T-helper 1 cell treated with Interleukin-12 subunit alpha and Interleukin-12 subunit beta and Interleukin-4 antibody, amounts not matched to agents 30 ng/mL and 1 ng/mL, for 36 hours (primary cell): Measurements from ENCODE around the gene MGMT. TPM values are rescaled to one million over a fixed set of nuclear protein-coding genes. Genes with fewer than 3 reads are reported as not detected.

Source experiments
- intact Hi-C: fragments of 100-400 bp; cut with micrococcal nuclease; formaldehyde crosslinking; loops from one replicate; pipeline ENCODE4 v1.15.1; 2024
- total RNA-seq: library from RNA; stranded (reverse); gene quantifications from 2 replicates; pipeline ENCODE4 v1.2.3, GENCODE V29; 2022

MGMT gene
- total RNA-seq, 1 donor from 2014 or later: 14.9 TPM

DNA sequence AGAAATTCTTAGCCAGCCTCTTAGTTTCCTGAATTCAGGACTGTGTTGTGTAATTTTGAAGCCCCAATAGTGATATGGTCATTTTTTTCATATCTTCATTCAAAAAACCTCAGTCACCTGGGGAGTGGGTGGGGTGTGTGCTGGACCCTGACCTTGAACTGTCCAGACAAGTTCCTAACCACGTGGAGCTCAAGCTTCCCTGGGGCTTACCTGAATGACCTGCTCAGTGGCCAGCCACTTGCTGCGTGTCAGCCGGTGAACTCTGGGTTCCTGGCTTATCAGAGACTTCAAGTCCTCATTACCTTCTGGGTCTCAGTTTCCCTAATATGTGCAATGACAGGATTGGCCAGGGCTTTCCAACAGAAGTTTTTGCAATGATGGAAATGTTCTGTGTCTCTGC, 27.1 kb downstream of the MGMT start:
- intact Hi-C loops: no loop called here

DNA sequence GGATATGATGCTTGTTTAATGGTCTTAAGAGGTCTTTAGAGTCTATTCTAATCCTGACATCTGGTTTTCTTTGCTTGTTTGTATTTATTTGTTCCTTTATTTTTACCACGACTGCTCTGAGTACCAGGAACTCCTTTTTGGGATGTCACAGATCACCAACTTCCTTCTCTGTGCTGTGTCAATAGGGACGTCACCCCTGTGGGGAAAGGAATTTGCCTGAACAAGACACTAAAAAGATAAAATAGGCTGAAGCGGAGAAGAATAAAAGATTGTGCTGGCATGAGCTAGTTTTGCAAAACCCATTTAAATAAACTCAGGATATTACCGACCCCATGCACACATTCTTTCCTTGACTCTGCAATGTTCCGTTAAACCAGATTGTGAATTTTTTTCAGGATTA, 27.7 kb downstream of the MGMT start:
- intact Hi-C loops: no loop called here

DNA sequence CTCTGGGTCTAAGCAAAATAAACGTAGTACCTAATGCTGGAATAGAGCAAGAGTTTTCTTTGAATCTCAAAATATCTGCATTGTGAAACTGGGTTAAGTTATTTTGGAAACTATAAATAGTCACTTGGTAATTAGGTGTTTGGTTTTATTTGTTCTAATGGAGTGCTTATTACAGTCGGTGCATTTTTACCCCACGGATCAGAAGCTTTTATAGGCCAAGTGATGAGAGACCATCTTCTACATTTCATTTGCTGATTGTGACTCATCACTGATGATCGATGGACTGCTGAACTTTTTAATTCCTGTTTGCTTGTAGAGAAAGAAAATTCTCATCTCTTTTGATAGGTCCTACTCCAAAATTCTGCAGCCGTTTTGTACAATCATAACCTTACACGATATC, 28.2 kb downstream of the MGMT start:
- intact Hi-C loops: no loop called here

DNA sequence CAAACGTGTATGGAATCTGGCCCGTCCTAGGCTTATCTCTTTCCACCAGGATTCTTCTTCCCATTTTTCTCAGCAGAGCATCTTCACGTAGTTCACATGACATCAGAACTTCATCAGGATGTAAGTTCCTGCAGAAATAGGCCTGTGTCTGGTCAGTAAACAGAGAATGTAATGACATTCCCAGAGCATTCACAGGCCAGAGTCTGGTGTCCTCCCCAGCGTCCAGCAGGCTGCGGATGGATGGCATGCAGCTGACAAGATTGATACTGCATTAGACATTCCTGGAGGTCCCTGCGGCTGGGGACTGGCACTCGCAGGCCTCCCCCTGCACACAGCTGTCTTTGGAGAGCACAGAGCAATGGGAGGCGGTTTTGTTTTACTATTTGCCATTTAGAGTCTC, 28.7 kb downstream of the MGMT start:
- intact Hi-C loops: no loop called here

DNA sequence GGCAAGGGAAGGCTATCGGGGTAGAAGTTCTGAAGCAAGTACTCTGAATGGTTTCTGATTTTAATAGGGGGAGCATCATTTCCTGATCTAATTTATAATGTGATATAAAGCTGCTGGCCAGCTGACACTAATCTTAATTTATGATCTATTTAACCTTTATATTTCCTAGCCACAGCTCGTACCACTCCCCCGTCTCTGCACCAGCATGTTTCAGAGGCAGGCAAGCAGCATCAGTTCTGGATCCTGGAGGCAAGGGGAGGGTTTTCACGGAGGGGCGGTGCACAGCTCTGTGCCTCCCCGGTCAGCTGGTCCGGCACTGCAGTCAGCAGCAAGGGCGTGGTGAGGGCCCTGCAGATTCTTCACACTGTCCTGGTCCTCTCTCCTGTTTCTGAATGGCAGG, 30.0 kb downstream of the MGMT start:
- intact Hi-C loops: no loop called here

DNA sequence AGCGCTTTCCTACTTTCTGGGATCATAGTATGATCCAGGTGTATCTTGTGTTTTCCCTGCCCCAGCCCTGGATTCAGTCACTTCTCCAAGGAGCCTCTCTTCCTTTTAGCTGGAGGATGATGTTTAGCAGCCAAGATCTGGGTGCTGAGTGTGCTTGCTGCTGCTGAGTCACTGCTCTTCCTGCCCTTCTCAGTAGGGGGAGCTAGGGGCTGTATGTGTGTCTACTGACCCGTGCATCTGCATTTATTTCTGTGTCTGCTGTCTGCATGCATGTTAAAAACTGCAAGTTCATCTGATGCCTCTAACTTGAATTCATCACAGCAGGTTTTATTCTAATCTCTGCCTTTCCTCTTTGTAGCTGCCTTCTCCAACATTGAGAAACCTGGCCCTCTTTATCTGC, 31.6 kb downstream of the MGMT start:
- intact Hi-C loops: no loop called here

DNA sequence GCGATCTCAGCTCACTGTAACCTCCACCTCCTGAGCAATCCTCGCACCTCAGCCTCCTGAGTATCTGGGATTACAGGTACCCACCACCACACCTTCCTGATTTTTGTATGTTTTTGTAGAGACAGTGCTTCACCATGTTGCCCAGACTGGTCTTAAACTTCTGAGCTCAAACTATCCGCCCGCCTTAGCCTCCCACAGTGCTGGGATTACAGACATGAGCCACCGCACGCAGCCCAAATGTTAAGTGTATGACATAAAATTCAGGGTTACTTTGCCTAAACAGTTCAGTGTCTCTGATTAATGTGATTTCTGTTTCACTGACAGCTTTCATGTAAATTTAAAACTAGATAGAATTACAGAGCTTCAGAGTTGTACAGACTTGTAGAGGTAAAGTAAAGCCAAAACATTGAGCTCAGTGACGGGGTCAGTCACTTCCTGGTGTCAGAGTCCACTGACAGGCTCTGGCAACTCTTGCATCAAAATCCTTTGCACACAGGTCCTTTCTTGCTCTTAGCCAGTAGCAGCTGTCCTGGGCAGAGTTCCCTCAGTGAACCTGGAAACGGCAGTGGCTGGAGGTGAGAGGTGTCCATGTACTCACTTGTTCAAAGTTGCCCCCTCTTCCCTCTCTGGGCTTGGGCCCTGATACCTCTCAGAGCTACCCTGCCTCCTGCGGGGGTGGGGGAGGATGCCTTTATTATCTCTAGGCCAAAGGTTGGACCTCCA, 33.7 kb downstream of the MGMT start:
- intact Hi-C loops: no loop called here

DNA sequence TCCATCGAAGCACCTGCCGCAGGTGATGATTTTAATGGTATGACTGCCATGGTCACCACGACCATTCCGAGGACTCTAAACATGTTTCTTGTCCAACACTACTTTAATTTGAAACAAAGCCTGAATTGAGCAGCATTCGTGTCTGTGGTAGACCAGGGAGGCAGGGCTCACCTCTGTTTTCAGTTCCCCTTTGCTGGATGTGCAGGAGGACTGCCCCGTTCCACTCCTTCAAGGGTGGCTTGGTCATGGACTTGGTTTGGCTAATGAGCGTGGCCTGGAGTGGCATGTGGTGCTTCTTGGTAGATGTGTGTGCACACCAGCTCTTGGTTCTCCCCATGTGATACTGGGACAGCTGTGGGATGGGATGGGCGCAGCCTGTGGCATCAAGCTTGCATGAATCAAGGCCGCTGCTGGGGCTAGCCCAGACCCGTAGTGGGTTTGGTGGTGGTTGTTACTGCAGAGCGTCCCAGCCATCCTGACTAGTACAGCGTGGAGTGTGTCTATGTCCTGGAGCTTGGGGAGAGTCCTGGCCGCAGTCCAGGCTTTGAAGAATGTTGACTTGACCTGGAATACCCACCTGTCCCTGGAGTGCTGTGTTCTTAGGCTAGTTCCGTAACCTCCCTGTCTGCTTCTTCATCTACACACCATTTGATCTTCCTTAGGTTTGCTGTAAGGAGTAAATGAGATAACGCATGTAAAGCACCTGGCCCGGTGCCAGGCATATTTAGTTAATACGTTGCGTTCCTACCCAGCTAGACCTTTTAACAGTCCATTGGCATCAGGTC, 34.8 kb downstream of the MGMT start:
- intact Hi-C loops: no loop called here

DNA sequence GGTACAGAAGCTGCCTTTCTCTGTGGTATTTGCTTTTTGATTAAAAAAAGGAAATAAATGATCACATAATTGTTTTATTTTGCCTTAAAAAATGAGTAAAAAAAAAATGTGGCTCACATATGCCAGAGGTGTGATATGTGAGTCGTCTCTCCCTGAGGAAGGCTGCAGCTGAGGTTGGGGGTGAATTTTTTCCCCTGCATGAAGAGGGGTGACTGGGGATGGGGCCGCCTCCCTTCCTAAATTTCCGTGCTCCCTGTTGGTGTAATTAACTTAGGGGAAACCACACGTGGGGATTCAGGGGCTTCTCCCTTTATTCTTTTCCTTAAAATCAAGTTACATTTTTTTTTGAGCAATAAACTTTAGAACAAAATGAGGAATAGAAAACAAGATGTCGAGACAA, 35.4 kb downstream of the MGMT start:
- intact Hi-C loops: no loop called here

DNA sequence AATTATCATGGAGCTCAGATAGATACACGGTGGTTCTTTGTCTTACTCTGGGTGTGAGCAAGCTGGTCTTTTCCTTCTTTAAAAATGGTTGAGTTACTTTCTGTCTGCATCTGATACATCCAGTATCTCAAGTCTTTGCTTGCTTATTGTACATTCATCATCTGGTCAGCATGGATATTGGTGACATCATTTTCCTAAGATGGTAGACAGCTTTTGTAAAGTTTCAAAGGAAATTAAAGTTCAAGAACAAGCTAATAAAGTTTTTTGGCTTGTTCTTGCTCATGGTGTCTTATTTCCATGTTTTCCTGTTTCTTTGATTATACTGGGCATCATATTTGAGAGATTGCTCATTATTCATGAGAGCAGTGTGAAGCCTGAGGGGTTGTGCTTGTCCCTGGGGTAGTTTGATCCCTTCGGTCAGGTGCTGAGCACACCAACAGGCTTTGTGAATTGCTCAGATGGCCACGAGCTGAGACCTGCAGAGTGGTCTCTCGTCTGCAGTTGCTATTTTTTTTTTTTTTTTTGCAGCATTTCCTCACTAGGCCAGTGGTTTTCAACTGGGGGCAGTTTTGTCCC, 38.5 kb downstream of the MGMT start:
- intact Hi-C loops: no loop called here

DNA sequence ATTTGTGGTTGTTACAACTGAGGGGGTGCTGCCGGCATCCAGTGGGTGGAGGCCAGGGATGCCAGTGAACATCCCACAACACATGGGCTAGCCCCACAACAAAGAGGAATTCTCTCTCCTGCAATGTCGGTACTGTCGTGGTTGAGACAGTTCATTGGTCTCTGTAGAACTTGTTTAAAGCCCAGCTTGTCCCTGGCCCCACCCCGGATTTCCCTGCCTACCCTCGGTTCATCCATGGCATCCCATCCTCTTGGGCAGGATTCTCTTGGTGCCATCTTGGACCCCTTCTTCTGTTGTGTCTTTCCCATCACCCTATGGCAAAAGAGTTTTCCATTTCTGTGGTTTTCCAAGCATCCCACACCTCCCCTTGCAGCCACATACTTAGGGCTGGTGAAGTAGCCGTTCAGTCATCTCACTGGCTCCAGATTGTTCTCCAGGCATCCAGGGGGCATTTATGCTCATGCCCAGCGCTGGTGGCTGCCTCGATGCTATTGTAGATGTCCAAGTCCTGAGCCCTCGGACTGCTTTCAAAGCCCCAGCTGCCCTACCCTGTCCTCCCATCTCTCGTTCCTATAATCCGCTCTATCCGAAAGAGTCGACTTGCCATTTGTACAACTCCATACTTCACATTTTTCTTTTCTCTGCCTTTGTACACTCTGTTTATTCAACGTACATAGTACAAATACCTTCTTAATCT, 39.2 kb downstream of the MGMT start:
- intact Hi-C loops: no loop called here

DNA sequence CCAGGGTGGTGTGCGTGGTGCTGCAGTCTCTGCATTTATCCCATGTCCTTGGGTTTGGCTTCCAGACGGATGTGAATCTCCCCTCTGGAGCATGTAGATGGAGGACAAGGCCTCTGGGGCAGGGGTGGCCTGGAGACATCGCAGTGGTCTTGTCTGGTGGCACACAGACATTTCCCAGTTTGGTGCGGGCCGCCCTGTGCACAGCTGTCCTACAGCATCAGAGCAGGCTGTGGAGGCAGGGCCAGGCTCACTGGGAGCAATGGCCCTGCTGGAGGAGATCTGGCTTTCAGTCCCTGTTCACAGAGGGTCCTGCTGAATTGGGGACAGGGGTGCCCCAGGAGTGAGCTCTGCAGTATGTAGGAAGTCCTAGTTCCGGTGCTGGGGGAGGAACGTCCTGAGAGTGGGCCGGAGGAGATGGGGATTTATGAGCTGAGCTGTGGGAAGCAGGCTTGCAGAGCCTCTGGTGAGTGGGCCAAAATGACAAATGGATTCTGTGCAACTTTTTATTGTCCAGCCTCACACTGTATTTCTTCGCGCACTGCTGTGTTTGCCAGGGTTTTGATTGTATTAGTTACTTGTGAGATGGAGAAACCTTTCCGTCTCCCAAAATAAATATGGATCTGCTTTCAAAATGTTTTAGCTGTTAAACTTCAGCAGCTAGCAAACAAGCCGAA, 40.3 kb downstream of the MGMT start:
- intact Hi-C loops: no loop called here

DNA sequence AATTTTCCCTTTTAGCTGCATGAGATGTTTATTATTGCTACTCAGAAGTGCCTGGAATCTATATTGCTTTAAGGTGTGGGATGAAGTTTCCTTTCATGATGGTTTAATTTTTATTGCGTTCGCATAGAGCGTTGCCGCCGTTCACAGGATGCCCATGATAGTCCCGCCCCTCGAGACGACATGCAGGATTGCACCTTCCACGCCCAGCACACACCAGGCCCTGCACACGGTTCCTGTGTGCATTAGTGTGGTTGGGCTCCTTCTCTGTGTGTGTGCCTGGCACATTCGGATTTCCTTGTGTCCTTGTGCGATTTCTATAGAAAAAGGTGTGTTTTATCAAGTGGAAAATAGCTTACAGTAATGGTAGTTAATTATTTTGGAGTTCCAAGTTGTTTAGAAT, 42.1 kb downstream of the MGMT start:
- intact Hi-C loops: no loop called here

DNA sequence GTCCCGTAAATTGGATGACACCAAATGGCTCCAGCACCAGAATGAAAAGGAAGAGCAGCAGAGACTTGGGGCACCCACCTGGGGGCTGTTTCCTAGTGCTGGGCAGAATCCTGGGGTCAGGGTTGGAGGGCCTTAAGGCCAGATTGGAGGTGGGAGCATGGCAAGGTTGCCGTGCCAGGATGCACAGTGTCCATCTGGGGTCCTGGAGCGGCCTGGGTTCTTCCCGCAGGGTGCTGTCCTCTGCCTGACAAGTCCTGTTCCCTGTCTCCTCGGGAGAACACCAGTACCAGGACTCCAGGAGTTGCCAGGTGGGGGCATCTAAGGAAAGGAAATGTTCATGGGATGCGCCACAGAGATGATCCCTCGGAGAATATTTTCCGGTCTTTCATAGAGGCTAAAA, 42.8 kb downstream of the MGMT start:
- intact Hi-C loops: no loop called here

DNA sequence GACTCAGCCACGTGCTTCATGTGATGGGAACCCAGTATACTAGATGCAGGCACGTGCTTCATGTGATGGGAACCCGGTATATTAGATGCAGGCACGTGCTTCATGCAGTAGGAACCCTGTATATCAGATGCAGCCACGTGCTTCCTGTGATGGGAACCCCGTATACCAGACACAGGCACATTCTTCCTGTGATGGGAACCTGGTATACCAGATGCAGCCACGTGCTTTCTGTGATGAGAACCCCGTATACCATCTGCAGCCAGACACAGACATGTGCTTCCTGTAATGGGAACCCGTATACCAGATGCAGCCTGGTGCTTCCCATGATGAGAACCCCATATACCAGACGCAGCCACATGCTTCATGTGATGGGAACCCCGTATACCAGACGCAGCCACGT, 44.0 kb downstream of the MGMT start:
- intact Hi-C loops: no loop called here

DNA sequence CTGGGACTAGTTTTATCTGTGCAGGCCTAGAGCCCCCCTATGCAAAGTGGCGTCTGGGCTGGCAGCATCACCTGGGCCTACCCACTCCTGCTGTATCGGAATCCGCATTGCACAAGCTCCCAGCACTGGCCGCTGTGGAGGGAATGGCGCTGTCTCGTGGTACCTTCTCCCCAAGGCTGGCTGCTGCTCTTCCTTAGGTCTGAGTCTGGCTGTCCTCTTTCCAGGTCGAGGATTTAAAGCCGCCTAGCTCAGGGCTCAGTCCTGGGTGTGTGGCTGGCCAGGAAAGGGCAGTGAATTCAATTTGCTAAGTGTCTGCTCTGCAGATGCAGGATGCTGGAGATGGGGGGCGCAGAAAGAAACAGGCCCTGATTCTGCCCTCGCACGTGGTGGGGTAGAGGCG, 44.7 kb downstream of the MGMT start:
- intact Hi-C loops: no loop called here

DNA sequence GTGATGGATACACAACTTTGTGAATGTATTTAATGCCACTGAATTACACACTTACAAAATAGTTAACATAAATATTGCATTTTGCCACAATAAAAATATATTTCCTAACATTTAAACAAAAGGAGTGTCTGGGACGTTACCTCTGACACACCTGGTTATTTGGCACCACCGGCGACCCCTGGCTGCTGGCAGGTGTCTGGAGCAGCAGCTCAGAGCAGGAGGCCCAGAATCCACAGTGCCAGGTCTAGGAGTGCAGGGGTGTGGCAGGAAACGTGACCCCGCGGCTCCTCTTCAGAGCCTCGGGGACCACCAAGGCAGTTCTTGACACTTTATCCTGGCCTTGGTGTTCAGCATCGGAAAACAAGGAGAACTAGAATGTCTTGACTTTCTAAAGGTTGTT, 46.3 kb downstream of the MGMT start:
- intact Hi-C loops: no loop called here

DNA sequence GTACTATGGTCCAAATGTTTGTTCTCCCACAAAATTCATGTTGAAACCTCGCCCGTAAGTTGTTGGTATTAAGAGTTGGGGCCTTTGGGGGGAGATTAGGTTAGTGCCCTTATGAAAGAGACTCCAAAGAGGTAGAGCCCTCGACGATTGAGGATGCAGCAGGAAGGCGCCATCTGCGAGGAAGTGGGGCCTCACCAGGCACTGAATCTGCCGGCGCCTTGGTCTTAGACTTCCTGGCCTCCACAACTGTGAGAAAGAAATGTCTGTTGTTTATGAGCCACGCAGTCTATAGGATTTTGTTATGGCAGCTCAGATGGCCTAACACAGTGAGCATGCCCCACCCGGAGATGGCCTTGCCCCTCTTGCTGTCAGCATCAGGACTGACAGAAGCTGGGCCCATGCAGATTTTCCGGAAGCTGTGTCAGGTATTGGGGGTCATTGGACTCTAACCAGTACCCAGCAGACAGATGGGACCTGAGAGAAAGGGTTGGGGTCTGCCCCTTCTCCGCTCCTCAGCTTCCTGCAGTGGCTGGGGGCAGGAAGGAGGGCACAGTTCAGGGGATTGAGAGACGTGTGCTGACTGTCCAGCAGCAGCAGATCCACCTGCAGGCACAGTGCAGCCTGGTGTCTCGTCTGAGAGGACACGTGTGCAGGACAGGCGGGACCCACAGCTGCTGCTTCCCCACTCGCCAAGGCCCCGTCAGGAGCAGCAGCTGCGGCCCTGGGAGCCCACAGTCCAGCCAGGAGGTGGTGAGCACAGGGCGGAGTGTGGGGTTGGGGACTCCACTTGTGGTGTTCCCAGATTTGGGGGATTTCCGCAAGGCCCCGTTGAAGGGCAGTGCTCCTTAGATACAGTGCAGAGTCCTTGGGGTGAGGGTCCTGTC, 47.8 kb downstream of the MGMT start:
- intact Hi-C loops: no loop called here

DNA sequence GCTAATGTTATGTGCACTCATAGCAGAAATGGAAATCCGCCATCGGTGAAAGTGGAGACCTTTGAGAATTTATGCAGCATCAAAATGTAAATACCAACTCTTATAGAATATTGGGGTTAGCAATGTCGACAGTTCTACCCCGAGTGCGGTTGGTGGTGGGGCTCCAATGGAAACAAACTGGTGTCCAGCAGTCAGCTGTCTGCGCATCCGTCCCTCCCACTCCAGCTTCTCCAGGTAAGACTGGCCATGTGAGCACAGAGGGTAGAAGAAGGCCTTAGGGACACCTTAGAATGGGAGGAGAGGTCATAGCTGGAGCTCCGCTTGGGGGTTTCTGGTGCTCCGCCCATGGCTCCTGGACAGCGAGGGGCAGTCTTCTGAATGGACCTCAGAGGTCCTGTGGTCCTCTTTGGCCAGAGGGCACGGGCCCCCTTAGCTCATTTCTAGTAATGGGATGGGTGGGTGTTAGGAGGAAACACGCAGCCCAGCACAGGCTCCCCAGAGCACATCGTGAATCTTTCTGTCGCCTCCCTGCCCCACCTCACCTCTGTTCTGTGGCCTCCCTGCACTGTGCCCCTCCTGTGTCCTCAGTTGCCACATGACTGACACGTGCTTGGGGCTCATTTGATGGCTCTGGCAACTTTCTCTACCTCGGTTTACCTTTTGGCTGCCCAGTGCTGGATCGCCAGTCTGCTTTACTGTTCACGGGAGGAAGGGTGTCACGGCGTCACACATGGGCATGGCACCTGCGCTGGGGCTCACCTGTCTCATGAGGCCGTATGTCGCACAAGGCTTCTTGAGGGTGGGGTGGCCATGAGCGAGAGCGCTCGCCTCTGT, 50.0 kb downstream of the MGMT start:
- intact Hi-C loops: no loop called here

DNA sequence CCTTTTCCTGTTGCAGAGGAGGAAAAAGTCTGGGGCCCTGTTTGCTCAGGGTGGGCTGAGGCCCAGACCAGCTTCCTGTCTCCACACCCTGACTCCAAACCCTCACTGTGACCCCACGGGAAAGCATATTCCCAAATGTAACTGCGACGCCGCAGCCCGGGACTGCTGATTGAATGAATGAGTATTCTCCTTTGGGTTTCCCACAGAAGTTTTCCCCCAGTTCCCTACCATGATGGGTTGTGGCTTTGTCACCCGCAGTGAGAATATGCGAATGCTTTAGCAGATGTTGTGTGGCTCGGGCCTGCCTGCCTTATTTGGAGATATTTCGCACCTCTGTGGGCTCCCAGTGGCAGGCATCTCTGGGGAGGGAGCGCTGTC, 50.6 kb downstream of the MGMT start:
- intact Hi-C loops: no loop called here
